ENCODE data around the gene MBNL1.

- TF ChIP-seq, protein P1, sequence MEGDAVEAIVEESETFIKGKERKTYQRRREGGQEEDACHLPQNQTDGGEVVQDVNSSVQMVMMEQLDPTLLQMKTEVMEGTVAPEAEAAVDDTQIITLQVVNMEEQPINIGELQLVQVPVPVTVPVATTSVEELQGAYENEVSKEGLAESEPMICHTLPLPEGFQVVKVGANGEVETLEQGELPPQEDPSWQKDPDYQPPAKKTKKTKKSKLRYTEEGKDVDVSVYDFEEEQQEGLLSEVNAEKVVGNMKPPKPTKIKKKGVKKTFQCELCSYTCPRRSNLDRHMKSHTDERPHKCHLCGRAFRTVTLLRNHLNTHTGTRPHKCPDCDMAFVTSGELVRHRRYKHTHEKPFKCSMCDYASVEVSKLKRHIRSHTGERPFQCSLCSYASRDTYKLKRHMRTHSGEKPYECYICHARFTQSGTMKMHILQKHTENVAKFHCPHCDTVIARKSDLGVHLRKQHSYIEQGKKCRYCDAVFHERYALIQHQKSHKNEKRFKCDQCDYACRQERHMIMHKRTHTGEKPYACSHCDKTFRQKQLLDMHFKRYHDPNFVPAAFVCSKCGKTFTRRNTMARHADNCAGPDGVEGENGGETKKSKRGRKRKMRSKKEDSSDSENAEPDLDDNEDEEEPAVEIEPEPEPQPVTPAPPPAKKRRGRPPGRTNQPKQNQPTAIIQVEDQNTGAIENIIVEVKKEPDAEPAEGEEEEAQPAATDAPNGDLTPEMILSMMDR (IDR thresholded peaks at IDR 0.05; ENCODE audit: borderline replicate concordance, extremely low read depth, low read length, poor library complexity, severe bottlenecking) = no peak
- TF ChIP-seq EZH2 (IDR thresholded peaks at IDR 0.05; ENCODE audit: borderline replicate concordance, low read depth, low read length, severe bottlenecking) = no peak
Measured at GRCh38 chr3:152434142-152434541, 165.4 kb downstream of the MBNL1 start.

Measured in DND-41 (cell line).